ENCODE measurements around the gene MICU2. TPM values are rescaled to one million over a fixed set of nuclear protein-coding genes. Genes with fewer than 3 reads are reported as not detected.
"Not testable (repeated sequence)": the region's sequence is repeated elsewhere in the genome, so short reads cannot be mapped to it uniquely, and the experiment has no call there.

The MICU2 gene
- polyA plus RNA-seq, 1 experiment, result 20.3 TPM

DNA sequence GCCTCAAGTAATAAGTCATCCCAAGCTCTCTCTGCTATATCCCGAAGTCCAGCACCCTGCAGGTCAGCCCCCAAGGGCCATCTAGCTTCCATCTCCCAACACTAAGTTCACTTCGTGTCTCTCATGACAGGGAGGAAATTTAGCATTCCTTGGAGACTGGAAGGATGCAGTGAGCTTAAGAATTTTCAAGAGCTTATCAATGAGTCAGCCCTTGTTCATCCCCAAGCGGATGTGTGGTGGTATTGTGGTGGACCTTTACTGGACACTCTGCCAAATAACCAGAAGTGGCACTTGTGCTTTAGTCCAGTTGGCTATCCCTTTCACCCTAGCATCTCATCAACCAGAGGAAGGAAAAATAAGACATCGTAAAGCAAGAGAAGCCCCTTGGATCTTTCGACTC lies 15.6 kb downstream of the MICU2 start:
- CTCF ChIA-PET; DNase-seq (ENCODE audit: low read depth); POLR2A ChIA-PET: not testable (repeated sequence)

GRCh38 chr13:21584973-21585592 lies 18.9 kb downstream of the MICU2 start:
- no peak for DNase-seq (ENCODE audit: low read depth)
- no peaks in the 10 kb centered on the region for H3K27me3 ChIP-seq (ENCODE audit: control insufficient read depth, insufficient read depth, low read length)
- no peaks in the 10 kb centered on the region for H3K36me3 ChIP-seq (ENCODE audit: control insufficient read depth, insufficient read depth, low read length)
- no peak overlapping the region for H3K4me3 ChIP-seq (ENCODE audit: low read depth, low read length)
- CTCF ChIA-PET, result interaction anchor here (1.1 kb wide), 1 partner anchor 108 kb away, joined by 4 read pairs; no protein-coding TSS in a partner anchor
- TF ChIP-seq, protein P1, sequence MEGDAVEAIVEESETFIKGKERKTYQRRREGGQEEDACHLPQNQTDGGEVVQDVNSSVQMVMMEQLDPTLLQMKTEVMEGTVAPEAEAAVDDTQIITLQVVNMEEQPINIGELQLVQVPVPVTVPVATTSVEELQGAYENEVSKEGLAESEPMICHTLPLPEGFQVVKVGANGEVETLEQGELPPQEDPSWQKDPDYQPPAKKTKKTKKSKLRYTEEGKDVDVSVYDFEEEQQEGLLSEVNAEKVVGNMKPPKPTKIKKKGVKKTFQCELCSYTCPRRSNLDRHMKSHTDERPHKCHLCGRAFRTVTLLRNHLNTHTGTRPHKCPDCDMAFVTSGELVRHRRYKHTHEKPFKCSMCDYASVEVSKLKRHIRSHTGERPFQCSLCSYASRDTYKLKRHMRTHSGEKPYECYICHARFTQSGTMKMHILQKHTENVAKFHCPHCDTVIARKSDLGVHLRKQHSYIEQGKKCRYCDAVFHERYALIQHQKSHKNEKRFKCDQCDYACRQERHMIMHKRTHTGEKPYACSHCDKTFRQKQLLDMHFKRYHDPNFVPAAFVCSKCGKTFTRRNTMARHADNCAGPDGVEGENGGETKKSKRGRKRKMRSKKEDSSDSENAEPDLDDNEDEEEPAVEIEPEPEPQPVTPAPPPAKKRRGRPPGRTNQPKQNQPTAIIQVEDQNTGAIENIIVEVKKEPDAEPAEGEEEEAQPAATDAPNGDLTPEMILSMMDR (IDR thresholded peaks at IDR 0.05; ENCODE audit: insufficient read depth, low read depth, low read length), result no peak
- POLR2A ChIA-PET, result no interaction called here

More for the DNA sequence above, 15.6 kb downstream of the MICU2 start:
- H3K36me3 ChIP-seq (ENCODE audit: control insufficient read depth, insufficient read depth, low read length); H3K27me3 ChIP-seq (ENCODE audit: control insufficient read depth, insufficient read depth, low read length); H3K4me3 ChIP-seq (ENCODE audit: low read depth, low read length): not testable (repeated sequence)
- TF ChIP-seq, protein P1 (IDR thresholded peaks at IDR 0.05; ENCODE audit: insufficient read depth, low read depth, low read length), result peak; percentile 3; the same call in 1 of the 2 replicates

DNA sequence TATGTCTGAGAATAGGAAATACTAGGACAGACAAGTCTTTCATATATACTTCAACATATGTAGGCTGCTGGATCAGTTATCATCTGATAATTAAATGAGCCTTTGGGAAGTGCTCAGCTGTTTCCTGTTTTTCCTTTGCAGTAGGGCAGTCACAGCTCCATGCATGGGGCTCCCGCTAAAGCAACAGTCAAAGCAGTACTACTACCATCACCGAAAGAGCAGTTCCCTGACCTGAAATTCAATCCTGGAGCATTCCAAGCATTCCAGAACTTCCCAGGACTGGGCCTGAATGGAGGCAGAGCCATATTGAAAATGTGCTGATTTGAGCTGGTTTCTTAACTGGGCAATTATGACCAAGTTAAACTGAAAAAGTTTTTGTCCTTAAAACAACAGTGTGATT lies 20.5 kb downstream of the MICU2 start:
- CTCF ChIA-PET, result interaction anchor here (0.7 kb wide), 1 partner anchor 74 kb away, joined by 3 read pairs; no protein-coding TSS in a partner anchor
- DNase-seq (ENCODE audit: low read depth), result no peak
- no peaks in the 10 kb centered on the region for H3K27me3 ChIP-seq (ENCODE audit: control insufficient read depth, insufficient read depth, low read length)
- POLR2A ChIA-PET, result no interaction called here
- TF ChIP-seq, protein P1 (IDR thresholded peaks at IDR 0.05; ENCODE audit: insufficient read depth, low read depth, low read length), result no peak
- H3K4me3 ChIP-seq (ENCODE audit: low read depth, low read length), result no peak overlapping the region
- H3K36me3 ChIP-seq (ENCODE audit: control insufficient read depth, insufficient read depth, low read length), result no peaks in the 10 kb centered on the region

GRCh38 chr13:21580736-21581135 lies 23.2 kb downstream of the MICU2 start:
- TF ChIP-seq, protein P1 (IDR thresholded peaks at IDR 0.05; ENCODE audit: insufficient read depth, low read depth, low read length), result no peak
- ChIA-PET CTCF (interaction anchor here (1.7 kb wide), 1 partner anchor 103 kb away, joined by 3 read pairs; no protein-coding TSS in a partner anchor), POLR2A (no interaction called here)
- H3K4me3 ChIP-seq (ENCODE audit: low read depth, low read length), result no peak overlapping the region
- H3K27me3 ChIP-seq (ENCODE audit: control insufficient read depth, insufficient read depth, low read length), result no peaks in the 10 kb centered on the region
- DNase-seq (ENCODE audit: low read depth), result no peak
- H3K36me3 ChIP-seq (ENCODE audit: control insufficient read depth, insufficient read depth, low read length), result no peaks in the 10 kb centered on the region

- CTCF ChIA-PET, result interaction anchor here (1.7 kb wide), 1 partner anchor 103 kb away, joined by 3 read pairs; no protein-coding TSS in a partner anchor
- TF ChIP-seq, protein P1 (IDR thresholded peaks at IDR 0.05; ENCODE audit: insufficient read depth, low read depth, low read length), result no peak
- DNase-seq (ENCODE audit: low read depth), result no peak
These were observed 24.1 kb downstream of the MICU2 start for GRCh38 chr13:21579754-21580316.

More at GRCh38 chr13:21579754-21580316, 24.1 kb downstream of the MICU2 start:
- no peaks in the 10 kb centered on the region for H3K27me3 ChIP-seq (ENCODE audit: control insufficient read depth, insufficient read depth, low read length)
- no peaks in the 10 kb centered on the region for H3K36me3 ChIP-seq (ENCODE audit: control insufficient read depth, insufficient read depth, low read length)
- no peak overlapping the region for H3K4me3 ChIP-seq (ENCODE audit: low read depth, low read length)
- POLR2A ChIA-PET, result no interaction called here
